Measurements from ENCODE around the gene ST8SIA4.

GRCh38 chr5:100867039-100867562 lies 36.0 kb downstream of the ST8SIA4 start:
- TF ChIP-seq CTCF (IDR thresholded peaks at IDR 0.05), result no peak
- no peak for TF ChIP-seq POLR2A (IDR thresholded peaks at IDR 0.05)
